HG03095 (cell line): ENCODE measurements around the gene TPCN2.
"Not testable (repeated sequence)": the region's sequence is repeated elsewhere in the genome, so short reads cannot be mapped to it uniquely, and the experiment has no call there.

Experiments used
- ATAC-seq: cut with Tn5 transposase; IDR thresholded peaks from one replicate; pipeline ENCODE4 v1.9.1; 2021; ENCODE audit warnings: moderate library complexity; ENCODE audit not compliant: unreplicated experiment

The TPCN2 gene

DNA sequence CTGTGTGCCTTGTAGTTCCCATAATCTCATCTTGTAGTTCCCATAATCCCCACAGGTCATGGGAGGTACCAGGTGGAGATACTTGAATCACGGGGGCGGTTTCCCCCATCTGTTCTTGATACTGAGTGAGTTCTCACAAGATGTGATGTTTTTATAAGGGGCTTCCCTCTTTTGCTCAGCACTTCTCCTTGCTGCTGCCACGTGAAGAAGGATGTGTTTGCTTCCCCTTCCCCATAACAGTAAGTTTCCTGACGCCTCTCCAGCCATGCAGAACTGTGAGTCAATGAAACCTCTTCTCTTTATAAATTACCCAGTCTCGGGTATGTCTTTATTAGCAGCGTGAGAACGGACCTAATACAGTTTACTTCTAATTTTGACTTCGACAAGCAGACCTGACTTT lies 93.0 kb downstream of the TPCN2 start:
- no peak for ATAC-seq

DNA sequence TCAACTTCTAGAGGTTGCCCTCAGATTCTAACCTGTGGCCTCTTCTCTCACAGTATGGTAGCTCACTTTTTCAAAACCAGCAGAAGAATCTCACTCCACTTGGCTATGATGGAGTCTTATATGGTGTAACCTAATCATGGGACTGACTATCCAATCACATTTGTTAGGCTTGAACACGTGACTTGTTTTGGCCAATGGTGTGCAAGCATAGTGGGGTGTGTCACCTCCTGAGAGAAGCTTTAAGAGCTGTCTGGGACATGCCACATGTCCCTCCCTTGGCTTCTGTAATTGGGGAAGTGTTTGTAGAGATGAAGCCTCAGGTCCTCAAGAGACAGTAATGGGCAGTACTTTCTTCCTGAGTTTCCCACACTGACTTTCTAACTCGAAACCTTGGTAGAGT lies 94.2 kb downstream of the TPCN2 start:
- ATAC-seq = no peak

DNA sequence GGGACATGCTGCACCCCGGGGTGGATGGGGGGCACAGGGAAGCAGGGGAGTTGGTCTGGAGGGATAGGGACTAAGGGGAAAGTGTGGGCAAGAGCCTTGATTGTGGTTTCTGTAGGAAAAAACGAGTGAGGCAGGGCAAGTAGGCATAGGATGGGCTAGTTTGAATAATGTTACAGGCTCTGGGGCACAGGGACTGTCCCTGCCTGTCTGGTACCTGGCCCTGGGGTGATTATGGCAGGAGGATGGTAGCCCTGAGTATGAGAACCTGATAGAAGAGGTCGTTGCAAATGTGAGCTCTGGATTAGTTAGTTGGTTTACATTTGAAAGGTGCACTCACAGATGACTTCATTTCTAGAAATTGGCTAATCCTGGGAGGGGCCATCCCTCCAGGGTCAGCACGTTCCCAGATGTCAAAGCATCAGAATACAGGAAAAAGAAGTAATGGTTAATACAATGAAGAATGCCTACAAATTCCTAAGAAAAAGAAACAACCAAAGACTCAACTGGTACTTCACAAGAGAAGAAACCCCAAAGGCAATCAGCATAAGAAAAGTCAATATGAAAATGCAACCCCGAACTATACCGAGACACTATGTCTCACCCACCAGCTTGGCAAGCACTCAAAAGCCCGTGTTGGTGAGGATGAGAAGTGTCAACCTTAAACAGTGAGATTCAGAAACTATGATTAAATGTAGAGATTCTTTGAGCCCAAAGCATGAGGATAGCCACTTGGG lies 95.8 kb downstream of the TPCN2 start:
- no peak for ATAC-seq

GRCh38 chr11:69145050-69145380 lies 96.3 kb downstream of the TPCN2 start:
- ATAC-seq = no peak

- no peak for ATAC-seq
Observed at GRCh38 chr11:69148377-69148762, 99.6 kb downstream of the TPCN2 start.

DNA sequence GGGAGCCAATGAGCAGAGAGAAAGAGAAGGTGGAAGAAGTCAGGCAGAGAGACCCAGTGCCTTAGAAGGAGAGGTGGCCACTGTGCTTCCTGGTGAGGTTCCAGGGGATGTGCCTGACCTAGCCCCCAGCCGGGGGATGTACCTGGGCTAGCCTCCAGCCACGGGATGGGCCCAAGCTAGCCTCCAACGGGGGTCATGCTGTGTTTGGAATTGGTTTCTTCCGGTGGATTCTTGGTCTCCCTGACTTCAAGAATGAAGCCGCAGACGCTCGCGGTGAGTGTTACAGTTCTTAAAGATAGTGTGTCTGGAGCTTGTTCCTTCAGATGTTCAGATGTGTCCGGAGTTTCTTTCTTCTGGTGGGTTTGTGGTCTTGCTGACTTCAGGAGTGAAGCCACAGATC lies 100.1 kb downstream of the TPCN2 start:
- ATAC-seq = no peak

DNA sequence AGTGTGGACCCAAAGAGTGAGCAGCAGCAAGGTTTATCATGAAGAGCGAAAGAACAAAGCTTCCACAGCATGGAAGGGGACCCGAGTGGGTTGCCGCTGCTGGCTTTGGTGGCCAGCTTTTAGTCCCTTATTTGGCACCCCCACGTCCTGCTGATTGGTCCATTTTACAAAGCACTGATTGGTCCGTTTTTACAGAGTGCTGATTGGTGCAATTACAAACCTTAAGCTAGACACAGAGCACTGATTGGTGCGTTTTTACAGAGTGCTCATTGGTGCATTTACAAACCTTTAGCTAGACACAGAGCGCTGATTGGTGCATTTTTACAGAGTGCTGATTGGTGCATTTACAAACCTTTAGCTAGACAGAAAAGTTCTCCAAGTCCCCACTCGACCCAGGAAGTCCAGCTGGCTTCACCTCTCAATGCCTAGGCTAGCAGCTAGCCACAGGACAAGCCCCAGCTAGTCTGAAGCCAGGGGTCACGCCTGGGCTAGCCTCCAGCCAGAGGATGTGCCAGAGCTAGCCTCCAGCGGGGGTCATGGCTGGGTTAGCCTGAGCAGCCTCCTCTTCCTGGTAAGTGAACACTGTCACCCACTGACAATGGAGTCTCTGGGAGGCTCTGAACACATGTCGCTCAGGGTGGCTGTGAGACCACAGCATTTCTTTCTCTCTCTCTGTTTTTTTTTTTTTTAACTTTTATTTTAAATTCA lies 100.8 kb downstream of the TPCN2 start:
- ATAC-seq = not testable (repeated sequence)

DNA sequence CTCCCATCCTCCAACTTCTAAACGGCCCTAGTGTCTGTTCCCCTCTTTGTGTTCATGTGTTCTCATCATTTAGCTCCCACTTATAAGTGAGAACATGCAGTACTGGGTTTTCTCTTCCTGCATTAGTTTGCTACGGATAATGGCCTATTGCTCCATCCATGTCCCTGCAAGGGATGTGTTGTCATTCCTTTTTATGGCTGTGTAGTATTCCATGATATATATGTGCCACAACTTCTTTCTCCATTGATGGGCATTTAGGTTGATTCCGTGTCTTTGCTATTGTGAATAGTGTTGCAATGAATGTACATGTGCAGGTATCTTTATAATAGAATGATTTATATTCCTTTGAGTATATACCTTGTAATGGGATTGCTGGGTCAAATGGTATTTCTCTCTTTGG lies 101.4 kb downstream of the TPCN2 start:
- ATAC-seq = no peak

GRCh38 chr11:69151836-69152235 lies 103.1 kb downstream of the TPCN2 start:
- ATAC-seq = no peak

GRCh38 chr11:69152733-69153421 lies 104.1 kb downstream of the TPCN2 start:
- no peak for ATAC-seq

DNA sequence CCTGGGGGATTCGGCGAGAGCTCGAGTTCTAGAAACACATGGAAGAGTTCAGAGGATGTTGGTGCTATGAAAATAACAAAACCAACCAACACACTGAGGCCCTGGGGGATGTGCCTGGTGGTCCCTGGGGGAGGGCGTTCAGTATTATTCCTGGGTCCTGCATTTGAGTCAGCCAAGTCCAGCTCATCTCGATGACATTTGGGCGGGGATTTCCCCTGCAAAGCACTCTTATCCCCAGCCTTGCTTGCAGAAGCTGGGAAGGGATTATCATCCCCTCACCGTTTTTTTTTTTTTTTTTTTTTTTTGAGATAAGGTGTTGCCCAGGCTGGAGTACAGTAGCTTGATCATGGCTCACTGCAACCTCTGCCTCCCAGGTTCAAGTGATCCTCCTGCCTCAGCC lies 104.9 kb downstream of the TPCN2 start:
- ATAC-seq = no peak

DNA sequence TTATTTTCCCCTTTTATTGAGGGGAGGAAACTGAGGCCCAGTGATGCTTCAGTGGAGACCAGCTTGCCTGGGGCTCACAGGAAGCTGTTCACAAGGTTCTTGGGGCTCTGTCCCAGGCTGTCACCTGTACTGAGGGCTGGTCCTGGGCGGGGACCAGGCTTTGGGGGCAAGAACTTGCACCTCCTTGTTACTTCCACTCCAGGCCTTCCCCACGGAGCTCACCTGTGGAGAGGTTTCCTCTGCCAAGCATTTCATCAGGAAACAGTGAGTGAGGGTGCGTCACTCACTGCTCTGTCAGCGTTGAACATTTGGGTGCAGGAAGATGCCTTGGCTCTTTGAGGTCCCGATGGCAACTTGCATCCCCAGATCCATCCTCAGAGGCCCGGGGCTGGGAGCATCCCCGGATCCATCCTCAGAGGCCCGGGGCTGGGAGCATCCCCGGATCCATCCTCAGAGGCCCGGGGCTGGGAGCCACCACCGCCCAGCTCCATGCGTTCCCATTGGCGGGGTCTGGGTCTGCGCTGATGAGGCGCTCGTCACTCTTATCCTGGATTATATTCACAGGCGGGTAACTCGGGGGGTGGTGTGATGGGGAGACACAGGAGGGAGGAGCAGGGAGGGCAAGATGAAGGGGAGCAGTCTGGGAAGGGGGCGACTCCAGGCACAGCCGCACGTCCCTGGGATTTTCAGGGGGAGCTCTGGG lies 105.6 kb downstream of the TPCN2 start:
- ATAC-seq = no peak

- ATAC-seq = no peak
Observed at GRCh38 chr11:69154938-69155301, 106.2 kb downstream of the TPCN2 start.

GRCh38 chr11:69155302-69156234 lies 106.8 kb downstream of the TPCN2 start, which contains the start of gene SMIM38:
Gene SMIM38, plus strand, starts transcription at chr11:69155935. Its CDS starts 1,912 bp downstream, at chr11:69157847.
- ATAC-seq = no peak

GRCh38 chr11:69156235-69156639 lies 107.5 kb downstream of the TPCN2 start:
- ATAC-seq = no peak

- ATAC-seq = no peak
Observed at GRCh38 chr11:69156673-69157155, 108.0 kb downstream of the TPCN2 start.

DNA sequence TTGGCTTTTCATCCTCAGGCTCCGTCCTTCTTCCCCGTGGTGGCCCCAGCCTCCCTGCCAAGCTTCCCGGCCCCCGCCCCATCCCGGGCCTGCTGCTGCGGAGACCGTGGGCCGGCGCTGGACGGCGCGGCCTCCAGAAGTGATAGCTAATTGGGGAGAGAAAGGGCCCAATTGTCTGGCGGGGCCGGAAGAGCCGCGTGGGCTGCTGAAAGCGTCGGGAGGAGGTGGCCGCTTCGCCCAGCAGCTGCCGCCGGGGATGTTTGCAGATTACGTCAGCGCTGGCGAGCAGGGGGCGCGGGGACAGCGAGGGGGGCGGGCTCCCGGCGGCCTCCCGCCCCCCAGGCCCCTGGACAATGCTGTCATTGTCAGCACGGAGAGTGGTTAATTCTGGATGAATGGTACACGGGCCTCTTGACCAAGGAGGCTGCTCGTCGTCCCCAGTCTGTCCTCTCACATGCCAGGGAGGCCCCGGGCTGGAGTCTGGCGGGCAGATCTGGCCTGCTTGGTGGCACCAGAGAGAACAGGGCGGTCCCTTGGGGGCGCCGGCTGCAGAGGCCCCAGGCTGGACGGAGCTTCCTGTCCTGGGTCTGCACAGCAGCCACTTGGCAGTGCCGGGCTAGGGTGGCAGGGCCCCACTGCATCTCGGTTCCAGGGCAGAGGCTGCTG lies 108.6 kb downstream of the TPCN2 start:
- ATAC-seq = no peak

DNA sequence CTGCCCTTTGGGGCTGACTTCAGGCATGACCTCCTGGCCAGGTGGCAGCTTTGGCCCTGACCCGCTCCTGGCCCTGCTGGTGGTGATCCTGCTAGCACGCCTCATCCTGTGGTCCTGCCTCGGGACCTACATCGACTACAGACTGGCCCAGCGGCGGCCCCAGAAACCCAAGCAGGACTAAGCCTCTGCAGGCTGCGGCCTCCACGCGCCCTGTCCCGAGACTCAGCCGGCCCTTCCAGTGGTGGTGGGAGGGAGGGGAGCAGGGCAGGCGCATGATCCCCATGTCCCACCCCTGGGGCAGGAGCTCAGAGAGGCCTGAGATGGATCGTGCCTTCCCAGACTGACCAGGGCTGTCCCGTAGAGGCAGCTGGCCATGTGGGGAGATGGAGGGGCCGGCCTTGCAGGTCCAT lies 109.1 kb downstream of the TPCN2 start:
- no peak for ATAC-seq

GRCh38 chr11:69158301-69159149 lies 109.8 kb downstream of the TPCN2 start:
- no peak for ATAC-seq
